Measurements from ENCODE around the gene ARHGAP18.

DNA sequence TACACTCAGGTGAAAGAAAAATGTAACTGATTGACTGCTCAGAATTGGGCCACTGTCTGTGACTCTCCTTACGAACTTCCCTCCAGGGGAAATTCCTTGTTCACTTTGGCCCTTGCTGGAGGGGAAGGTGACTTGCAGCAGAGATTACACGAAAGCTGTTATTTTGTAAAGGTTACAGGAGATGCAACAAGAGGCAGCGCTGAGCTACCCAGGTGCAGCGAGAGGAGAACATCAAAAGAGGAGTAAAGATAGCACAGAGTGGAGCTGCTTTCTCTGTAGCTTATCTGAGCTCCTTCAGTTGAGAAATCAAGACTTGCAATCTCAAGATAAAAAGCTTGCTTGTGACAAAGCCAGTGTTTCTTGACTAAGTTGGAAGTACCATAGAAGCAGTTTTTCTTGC, 144.6 kb downstream of the ARHGAP18 start:
- TF ChIP-seq, protein P1, sequence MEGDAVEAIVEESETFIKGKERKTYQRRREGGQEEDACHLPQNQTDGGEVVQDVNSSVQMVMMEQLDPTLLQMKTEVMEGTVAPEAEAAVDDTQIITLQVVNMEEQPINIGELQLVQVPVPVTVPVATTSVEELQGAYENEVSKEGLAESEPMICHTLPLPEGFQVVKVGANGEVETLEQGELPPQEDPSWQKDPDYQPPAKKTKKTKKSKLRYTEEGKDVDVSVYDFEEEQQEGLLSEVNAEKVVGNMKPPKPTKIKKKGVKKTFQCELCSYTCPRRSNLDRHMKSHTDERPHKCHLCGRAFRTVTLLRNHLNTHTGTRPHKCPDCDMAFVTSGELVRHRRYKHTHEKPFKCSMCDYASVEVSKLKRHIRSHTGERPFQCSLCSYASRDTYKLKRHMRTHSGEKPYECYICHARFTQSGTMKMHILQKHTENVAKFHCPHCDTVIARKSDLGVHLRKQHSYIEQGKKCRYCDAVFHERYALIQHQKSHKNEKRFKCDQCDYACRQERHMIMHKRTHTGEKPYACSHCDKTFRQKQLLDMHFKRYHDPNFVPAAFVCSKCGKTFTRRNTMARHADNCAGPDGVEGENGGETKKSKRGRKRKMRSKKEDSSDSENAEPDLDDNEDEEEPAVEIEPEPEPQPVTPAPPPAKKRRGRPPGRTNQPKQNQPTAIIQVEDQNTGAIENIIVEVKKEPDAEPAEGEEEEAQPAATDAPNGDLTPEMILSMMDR (IDR thresholded peaks at IDR 0.05), result no peak
- TF ChIP-seq POLR2AphosphoS5 (IDR thresholded peaks at IDR 0.05) (no peak), EP300 (IDR thresholded peaks at IDR 0.05) (no peak), POLR2A (IDR thresholded peaks at IDR 0.05) (no peak)
